H1 (cell line): ENCODE results near the gene FARS2. TPM values are rescaled to one million over a fixed set of nuclear protein-coding genes. Genes with fewer than 3 reads are reported as not detected.

ENCODE experiments used
- CTCF ChIA-PET: fragments of 300-600 bp; sonication (Branson Sonifier 250); formaldehyde crosslinking; loops from one replicate; lab custom pipeline; 2021; ENCODE audit not compliant: partially characterized antibody; lab: Charles Lee
- POLR2A ChIA-PET: fragments of 300-600 bp; sonication (Branson Sonifier 250); formaldehyde crosslinking; loops from one replicate; lab custom pipeline; 2021; ENCODE audit warnings: inconsistent platforms; ENCODE audit not compliant: partially characterized antibody; lab: Charles Lee
- DNase-seq, 2 experiments: peaks; one replicate each; pipeline versions ENCODE4 v3.0.0 to v3.0.0-alpha.2; 2010 to 2022; ENCODE audit warnings: low spot score in 2 of 2, low read depth in 1 of 2, mixed read lengths in 1 of 2
- FAIRE-seq: peaks from 2 replicates; lab custom pipeline; 2011; peaks lifted over from hg19 to GRCh38; lab: Jason Lieb, UNC
- H2AFZ ChIP-seq: 2 replicates; pipeline ENCODE4 v1.8.1; 2012; ENCODE audit warnings: low read length, inconsistent platforms
- H2AK5ac ChIP-seq: 2 replicates; pipeline ENCODE4 v1.6.1; 2013; ENCODE audit warnings: low read depth, low read length
- H2BK120ac ChIP-seq: replicated peaks from 2 replicates; pipeline ENCODE3; 2013; ENCODE audit warnings: low read depth, low read length, inconsistent platforms
- H2BK12ac ChIP-seq: 2 replicates; pipeline ENCODE4 v1.6.1; 2013; ENCODE audit warnings: low read depth, low read length
- H2BK15ac ChIP-seq: 2 replicates; pipeline ENCODE4 v1.6.1; 2013; ENCODE audit warnings: low read length
- H2BK20ac ChIP-seq: 2 replicates; pipeline ENCODE4 v1.6.1; 2013; ENCODE audit warnings: low read length
- H2BK5ac ChIP-seq: 2 replicates; pipeline ENCODE4 v1.6.1; 2013; ENCODE audit warnings: low read depth, low read length
- H3K14ac ChIP-seq: 2 replicates; pipeline ENCODE4 v1.6.1; 2013; ENCODE audit warnings: inconsistent platforms; ENCODE audit not compliant: insufficient read length
- H3K18ac ChIP-seq: 2 replicates; pipeline ENCODE4 v1.6.1; 2013; ENCODE audit warnings: low read length; ENCODE audit errors: extremely low read depth
- H3K23ac ChIP-seq: 2 replicates; pipeline ENCODE4 v1.6.1; 2013; ENCODE audit warnings: inconsistent platforms; ENCODE audit not compliant: insufficient read length
- H3K23me2 ChIP-seq: 2 replicates; pipeline ENCODE4 v1.6.1; 2013; ENCODE audit warnings: low read depth, low read length
- H3K27ac ChIP-seq: 2 replicates; pipeline ENCODE4 v1.6.1; 2011; ENCODE audit warnings: low read depth, low read length, inconsistent platforms
- H3K27me3 ChIP-seq, 4 experiments: replicated peaks in 1 of 4; 1 replicate in 1 of 4; 2 replicates in 3 of 4; pipeline versions ENCODE4 v1.6.1 to v1.8.1; 2011 to 2013; ENCODE audit warnings: low read length in 3 of 4, mild to moderate bottlenecking in 3 of 4, inconsistent platforms in 2 of 4, mixed read lengths in 2 of 4, moderate library complexity in 1 of 4; ENCODE audit not compliant: control insufficient read depth in 3 of 4, insufficient read depth in 3 of 4; ENCODE audit errors: extremely low read depth in 1 of 4
- H3K36me3 ChIP-seq, 4 experiments: 2 replicates each; pipeline versions ENCODE4 v1.6.1 to v1.8.1; 2011 to 2013; ENCODE audit warnings: mild to moderate bottlenecking in 4 of 4, low read length in 3 of 4, moderate library complexity in 2 of 4, control low read depth in 1 of 4, inconsistent platforms in 1 of 4; ENCODE audit not compliant: insufficient read depth in 4 of 4, control insufficient read depth in 2 of 4
- H3K4ac ChIP-seq: replicated peaks from 2 replicates; pipeline ENCODE3; 2013; ENCODE audit warnings: low read length, low read depth, mixed read lengths, inconsistent platforms; ENCODE audit not compliant: insufficient read length
- H3K4me1 ChIP-seq, 4 experiments: replicated peaks in 1 of 4; 1 replicate in 1 of 4; 2 replicates in 3 of 4; pipeline versions ENCODE4 v1.6.1 to v1.8.1; 2011 to 2013; ENCODE audit warnings: low read length in 3 of 4, inconsistent platforms in 2 of 4, mixed read lengths in 1 of 4; ENCODE audit not compliant: insufficient read depth in 4 of 4, control insufficient read depth in 3 of 4
- H3K4me2 ChIP-seq, 2 experiments: 2 replicates each; pipeline versions ENCODE4 v1.6.1 to v1.8.1; 2011 to 2013; ENCODE audit warnings: low read depth in 2 of 2, low read length in 2 of 2, control low read depth in 1 of 2, inconsistent platforms in 1 of 2, mild to moderate bottlenecking in 1 of 2; ENCODE audit not compliant: insufficient read depth in 1 of 2
- H3K4me3 ChIP-seq, 4 experiments: fragments of 200-600, 300-600 bp in 1 of 4; sonication (generic), shearing (Covaris generic), sonication (Bioruptor Twin) in 1 of 4; 2 replicates each; pipeline versions ENCODE4 v1.5.1 to v1.8.1; 2011 to 2016; ENCODE audit warnings: low read length in 4 of 4, low read depth in 3 of 4, control low read depth in 2 of 4, inconsistent platforms in 2 of 4, mild to moderate bottlenecking in 2 of 4, mixed read lengths in 1 of 4, moderate library complexity in 1 of 4; ENCODE audit not compliant: insufficient read depth in 2 of 4; ENCODE audit errors: extremely low read depth in 1 of 4
- H3K56ac ChIP-seq: replicated peaks from 2 replicates; pipeline ENCODE3; 2013; ENCODE audit warnings: low read depth, mild to moderate bottlenecking, mixed read lengths, low read length, inconsistent platforms; ENCODE audit not compliant: insufficient read length
- H3K79me1 ChIP-seq: 2 replicates; pipeline ENCODE4 v1.6.1; 2013; ENCODE audit warnings: low read depth, low read length, control low read depth
- H3K79me2 ChIP-seq, 2 experiments: 2 replicates each; pipeline versions ENCODE4 v1.6.1 to v1.8.1; 2012 to 2013; ENCODE audit warnings: low read length in 2 of 2, mild to moderate bottlenecking in 2 of 2, inconsistent platforms in 1 of 2; ENCODE audit not compliant: insufficient read depth in 2 of 2, control insufficient read depth in 1 of 2
- H3K9ac ChIP-seq, 4 experiments: replicated peaks in 1 of 4; 1 replicate in 1 of 4; 2 replicates in 3 of 4; pipeline versions ENCODE4 v1.6.1 to v1.8.1; 2011 to 2013; ENCODE audit warnings: low read depth in 3 of 4, low read length in 3 of 4, control low read depth in 2 of 4, mild to moderate bottlenecking in 2 of 4, moderate library complexity in 2 of 4, inconsistent platforms in 1 of 4; ENCODE audit errors: extremely low read depth in 1 of 4
- H3K9me3 ChIP-seq, 2 experiments: 2 replicates each; pipeline versions ENCODE4 v1.6.1 to v1.8.1; 2012 to 2013; ENCODE audit warnings: mild to moderate bottlenecking in 2 of 2, moderate library complexity in 2 of 2, control low read depth in 1 of 2, inconsistent platforms in 1 of 2, low read depth in 1 of 2, low read length in 1 of 2, mixed read lengths in 1 of 2; ENCODE audit not compliant: insufficient read depth in 2 of 2
- H4K20me1 ChIP-seq, 2 experiments: replicated peaks in 1 of 2; 2 replicates each; pipeline versions ENCODE3 to v1.8.1; 2011 to 2013; ENCODE audit warnings: inconsistent platforms in 2 of 2, low read length in 2 of 2, mild to moderate bottlenecking in 1 of 2; ENCODE audit not compliant: insufficient read depth in 2 of 2, control insufficient read depth in 1 of 2
- H4K5ac ChIP-seq: 2 replicates; pipeline ENCODE4 v1.6.1; 2013; ENCODE audit warnings: low read length, low read depth, mixed read lengths, inconsistent platforms; ENCODE audit not compliant: insufficient read length
- H4K8ac ChIP-seq: 2 replicates; pipeline ENCODE4 v1.8.0; 2013; ENCODE audit warnings: mild to moderate bottlenecking, moderate library complexity, low read length, inconsistent platforms; ENCODE audit not compliant: insufficient read depth; ENCODE audit errors: extremely low read depth
- H4K91ac ChIP-seq: replicated peaks from 2 replicates; pipeline ENCODE3; 2013; ENCODE audit warnings: low read length, mixed read lengths, inconsistent platforms; ENCODE audit not compliant: insufficient read length
- ATF3 ChIP-seq: IDR thresholded peaks from 2 replicates; pipeline ENCODE4 v1.6.1; 2011; ENCODE audit warnings: low read depth, mild to moderate bottlenecking, low read length; ENCODE audit not compliant: insufficient read depth
- CEBPB ChIP-seq: IDR thresholded peaks from 2 replicates; pipeline ENCODE4 v1.6.1; 2012; ENCODE audit warnings: low read depth, low read length
- EZH2 ChIP-seq: fragments of 200-600 bp; sonication (generic); IDR thresholded peaks from 2 replicates; pipeline ENCODE4 v1.7.1; 2012; ENCODE audit warnings: low read depth, mild to moderate bottlenecking, moderate library complexity, low read length, inconsistent platforms; ENCODE audit not compliant: severe bottlenecking
- WGBS, 2 experiments: shearing (Covaris generic) in 1 of 2; methylation state at CpG; one replicate each; pipeline versions ENCODE4 v1.1.6 to v1.1.7; 2013 to 2015; ENCODE audit warnings: low lambda C conversion rate in 2 of 2, mixed read lengths in 2 of 2, inconsistent platforms in 1 of 2, low coverage in 1 of 2, missing lambda C conversion rate in 1 of 2; ENCODE audit not compliant: insufficient replicate concordance in 2 of 2, insufficient coverage in 1 of 2, insufficient read length in 1 of 2; ENCODE audit errors: extremely low coverage in 1 of 2, missing lambda C conversion rate in 1 of 2; 5-methylcytosine and 5-hydroxymethylcytosine counted together
- polyA plus RNA-seq, 7 experiments: library from polyadenylated mRNA; depleted of rRNA in 3 of 7; stranded (reverse) in 5 of 7; unstranded in 2 of 7; fragments of >200 nt in 5 of 7; fragments of 200-250 nt in 2 of 7; gene quantifications; 1 replicate in 5 of 7; 2 replicates in 1 of 7; 4 replicates in 1 of 7; pipeline versions ENCODE4 v1.2.1 to v1.2.3, GENCODE V29; 2011 to 2013; ENCODE audit warnings: missing spikeins in 2 of 7, mixed read lengths in 2 of 7
- total RNA-seq: library from RNA; stranded (reverse); fragmentation: NEBNext Ultra II Directional; extraction: Animal tissue kit (Norgen Biotek cat#: 25700); gene quantifications from 2 replicates; pipeline ENCODE4 v1.2.1, GENCODE V29; 2021

FARS2 gene
- total and polyA plus RNA-seq, 2 of the 8 experiments (the other 6 are each of a cell fraction or from before 2014, with no cell fraction given) = 11.7 to 14.4 TPM

DNA sequence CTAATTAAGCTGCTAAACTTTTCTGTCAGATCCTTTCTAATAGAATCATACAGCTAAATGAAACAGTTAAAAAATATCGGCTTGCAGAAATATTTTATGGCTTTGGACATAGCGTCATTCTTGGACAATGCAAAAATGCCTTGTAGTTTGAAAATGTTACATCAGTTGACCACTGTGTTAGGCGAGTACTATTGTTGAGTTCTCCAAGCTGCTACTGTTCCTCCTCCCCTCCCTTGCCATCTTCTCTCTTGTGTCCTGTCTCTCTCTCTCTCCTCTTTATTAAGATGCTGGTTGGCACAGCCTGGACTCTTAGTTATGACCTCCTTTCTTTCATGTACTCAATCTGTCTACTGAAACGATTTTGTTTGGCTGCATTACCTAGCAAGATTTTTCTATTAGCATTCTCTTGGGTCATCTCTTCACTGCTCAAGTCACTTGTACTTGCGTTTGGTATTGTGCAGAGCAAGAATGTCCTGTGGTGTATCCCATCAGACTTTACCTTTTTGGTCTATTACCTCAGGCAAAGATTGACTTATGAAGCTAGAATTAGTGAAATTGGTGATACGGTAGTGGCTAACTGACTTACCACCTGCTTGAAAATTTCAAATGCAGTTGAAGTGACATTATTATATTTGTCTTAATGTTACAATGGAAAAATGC lies 127.9 kb downstream of the FARS2 start:
- no peaks in the 10 kb centered on the region; a peak in 1 of 4 replicates for H3K79me2 ChIP-seq
- H2BK12ac ChIP-seq = no peak overlapping the region
- no peak overlapping the region for H4K91ac ChIP-seq
- H2AK5ac ChIP-seq = no peak overlapping the region
- no peak overlapping the region for H2BK20ac ChIP-seq
- no peak overlapping the region for H2BK120ac ChIP-seq
- no peak overlapping the region for H3K18ac ChIP-seq
- POLR2A ChIA-PET = interaction anchor here (0.6 kb wide), 1 partner anchor 540 kb away, joined by 3 read pairs; no protein-coding TSS in a partner anchor
- H3K36me3 ChIP-seq = no peaks in the 10 kb centered on the region
- no peak overlapping the region for H3K4me2 ChIP-seq
- no peaks in the 10 kb centered on the region for H3K9me3 ChIP-seq
- H3K27me3 ChIP-seq = no peaks in the 10 kb centered on the region
- DNase-seq (no peak), FAIRE-seq (no peak)
- no peak overlapping the region for H3K56ac ChIP-seq
- H4K5ac ChIP-seq = no peak overlapping the region
- no peaks in the 10 kb centered on the region for H3K79me1 ChIP-seq
- H2BK15ac ChIP-seq = no peak overlapping the region
- H3K4me1 ChIP-seq = no peaks in the 10 kb centered on the region
- no peak overlapping the region for H4K8ac ChIP-seq
- no peak overlapping the region for H3K9ac ChIP-seq
- no peak overlapping the region for H2AFZ ChIP-seq
- no peaks in the 10 kb centered on the region for H3K23me2 ChIP-seq
- H3K4ac ChIP-seq = no peak overlapping the region
- TF ChIP-seq ATF3 = no peak
- no peak for TF ChIP-seq CEBPB
- no peak for TF ChIP-seq EZH2
- TF ChIP-seq, all 59 proteins: peak for 0
- CTCF ChIA-PET = interaction anchor here (0.8 to 5.2 kb wide), 2 partner anchors 11 to 12 kb away, joined by 3 to 20 read pairs; no protein-coding TSS in a partner anchor
- 72% methylated on average over 6 of the region's 6 CpGs; no CpG with 5 or more reads in 1 of the 2 experiments for WGBS, 2 experiments
- Histone ChIP-seq H3K23ac (no peak overlapping the region), H2BK5ac (no peak overlapping the region), H3K4me3 (no peak overlapping the region), H4K20me1 (no peaks in the 10 kb centered on the region), H3K14ac (no peak overlapping the region), H3K27ac (no peak overlapping the region)
